HG02973 (cell line): ENCODE data around the gene CATSPER2.
"Not testable (repeated sequence)": the region's sequence is repeated elsewhere in the genome, so short reads cannot be mapped to it uniquely, and the experiment has no call there.

Experiments used
- ATAC-seq: cut with Tn5 transposase; IDR thresholded peaks from one replicate; pipeline ENCODE4 v1.9.1; 2021; ENCODE audit warnings: moderate library complexity; ENCODE audit not compliant: unreplicated experiment

The CATSPER2 gene

DNA sequence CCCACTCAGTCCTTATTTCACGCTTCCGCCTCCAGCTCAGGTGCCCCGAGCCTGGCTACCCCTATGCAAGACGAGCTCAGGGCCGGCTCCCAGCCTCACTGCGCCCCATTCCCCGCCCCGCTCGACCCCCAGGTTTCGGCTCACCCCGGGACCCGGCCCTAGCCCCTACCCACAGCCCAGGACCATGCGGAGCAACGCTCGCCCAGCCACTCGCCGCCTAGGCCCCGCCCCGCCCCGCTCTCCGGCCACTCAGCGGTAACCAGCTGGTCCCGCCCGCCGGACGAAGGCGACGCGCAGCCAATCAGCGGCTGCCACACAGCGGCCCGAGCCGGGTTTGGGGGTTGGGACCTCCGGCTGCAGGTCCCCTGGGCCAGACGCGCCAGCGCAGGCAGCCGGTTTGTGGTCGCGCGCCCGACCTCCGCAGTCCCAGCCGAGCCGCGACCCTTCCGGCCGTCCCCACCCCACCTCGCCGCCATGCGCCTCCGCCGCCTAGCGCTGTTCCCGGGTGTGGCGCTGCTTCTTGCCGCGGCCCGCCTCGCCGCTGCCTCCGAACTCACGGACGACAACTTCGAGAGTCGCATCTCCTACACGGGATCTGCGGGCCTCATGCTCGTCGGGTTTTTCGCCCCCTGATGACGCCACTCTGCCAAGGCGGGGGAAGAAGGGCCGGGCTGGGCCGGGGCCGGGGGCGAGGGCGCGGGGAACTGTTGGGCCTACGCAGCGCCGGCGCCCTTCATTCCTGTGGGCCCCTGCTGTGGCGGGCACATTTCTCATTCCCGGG, at the start of gene CATSPER2:
TSS of gene CATSPER2 (minus strand) at position 196 of the 781 bp plus-strand sequence. CDS start 783 bp downstream, outside the sequence.
- no peak for ATAC-seq

DNA sequence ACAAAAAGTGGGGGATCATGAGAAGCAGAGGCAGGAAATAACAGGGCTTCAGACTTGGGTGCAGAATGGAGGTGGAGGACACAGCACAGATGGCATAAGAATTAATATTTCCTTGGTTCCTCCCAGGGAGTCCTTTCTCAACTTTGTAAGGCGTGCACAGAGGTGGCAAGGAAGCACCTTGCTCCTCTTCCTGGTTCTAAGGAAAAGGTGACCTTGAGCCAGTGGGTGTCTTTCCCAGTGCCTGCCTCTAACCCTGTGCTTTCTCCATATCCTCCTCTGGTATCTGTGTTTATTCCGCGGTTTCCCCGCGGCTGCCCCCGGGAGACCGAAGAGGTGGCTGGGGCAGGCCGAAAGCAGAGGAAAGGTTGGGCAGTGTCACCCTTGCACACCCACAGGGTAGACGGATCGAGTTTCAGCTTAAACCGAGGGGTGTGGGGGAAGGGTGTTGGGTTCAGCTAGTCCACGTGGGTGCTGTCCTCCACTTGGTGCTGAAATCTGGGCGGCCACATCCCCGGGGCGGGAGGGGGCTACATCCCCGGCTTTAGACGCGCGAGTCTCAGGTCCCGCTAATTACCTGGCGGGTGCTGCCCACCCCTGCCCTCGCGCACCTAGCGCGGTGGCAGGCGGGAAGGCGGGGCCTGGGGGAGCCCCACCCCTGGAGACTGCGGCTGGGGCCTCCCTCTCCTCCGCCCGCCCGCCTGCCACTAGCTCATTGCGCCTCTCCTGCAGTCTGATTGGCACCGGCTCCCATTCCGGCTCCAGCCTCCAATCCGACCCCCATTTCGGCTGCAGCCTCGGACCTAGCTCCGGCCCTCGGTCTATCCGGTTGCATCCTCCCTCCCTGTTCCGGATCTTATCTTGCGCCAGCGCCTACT, 44.7 kb upstream of the CATSPER2 start, which contains the start of gene CKMT1A:
TSS of gene CKMT1A (plus strand) at position 712 of the 875 bp plus-strand sequence. CDS start 192 bp downstream, outside the sequence.
- ATAC-seq = not testable (repeated sequence)

DNA sequence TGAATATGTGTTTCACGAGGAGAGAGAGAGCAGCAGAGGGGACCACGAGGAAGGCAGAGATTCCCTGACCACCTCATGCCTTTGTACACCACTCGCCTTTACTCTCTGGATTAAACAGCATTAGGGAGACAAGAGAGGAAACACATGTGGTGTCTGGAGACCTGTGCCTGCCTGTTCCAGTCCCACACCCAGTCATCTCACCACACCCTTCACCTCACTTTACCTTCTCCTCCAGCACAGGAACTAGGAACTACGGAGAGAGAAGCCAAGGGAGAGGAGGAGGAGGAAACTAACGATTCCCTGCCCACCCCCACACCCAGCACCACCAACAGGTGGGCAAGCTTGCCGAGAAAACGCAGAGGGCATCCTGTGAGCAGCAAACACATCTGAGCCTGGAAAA, 44.0 kb upstream of the CATSPER2 start:
- not testable (repeated sequence) for ATAC-seq

DNA sequence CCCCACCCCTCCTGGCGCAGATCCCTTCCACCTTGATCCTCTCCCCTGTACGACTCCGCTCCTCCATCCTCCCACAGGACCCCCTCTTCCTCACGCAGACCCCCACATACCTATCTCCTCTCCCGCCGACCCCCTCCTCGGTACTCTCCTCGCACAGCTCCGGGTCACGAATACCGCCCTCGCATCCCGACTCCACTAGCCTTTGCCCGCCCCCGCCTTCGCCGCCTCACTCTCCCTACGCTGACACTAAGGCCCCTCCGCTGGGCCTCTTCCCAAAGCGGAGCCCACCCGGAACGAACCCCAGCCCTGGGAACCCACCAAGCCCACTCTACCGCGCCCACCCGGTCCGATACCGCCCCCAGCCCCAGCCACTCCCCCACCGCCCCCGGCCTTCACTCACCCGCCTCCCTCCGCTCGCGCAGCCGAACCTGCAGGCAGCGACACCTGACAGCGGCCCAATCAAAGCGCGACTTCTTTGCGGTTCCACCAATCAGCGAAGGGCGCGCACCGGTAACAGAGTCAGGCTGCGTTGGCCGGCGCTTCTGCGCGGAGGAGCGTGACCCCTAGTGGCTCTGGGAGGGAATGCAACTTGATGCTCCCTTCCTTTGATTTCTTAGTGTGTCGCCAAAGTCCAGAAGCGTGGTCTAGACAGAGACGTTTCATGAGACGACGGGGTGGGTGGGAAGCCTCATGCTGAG, 41.1 kb upstream of the CATSPER2 start:
- ATAC-seq = peak; percentile 93

DNA sequence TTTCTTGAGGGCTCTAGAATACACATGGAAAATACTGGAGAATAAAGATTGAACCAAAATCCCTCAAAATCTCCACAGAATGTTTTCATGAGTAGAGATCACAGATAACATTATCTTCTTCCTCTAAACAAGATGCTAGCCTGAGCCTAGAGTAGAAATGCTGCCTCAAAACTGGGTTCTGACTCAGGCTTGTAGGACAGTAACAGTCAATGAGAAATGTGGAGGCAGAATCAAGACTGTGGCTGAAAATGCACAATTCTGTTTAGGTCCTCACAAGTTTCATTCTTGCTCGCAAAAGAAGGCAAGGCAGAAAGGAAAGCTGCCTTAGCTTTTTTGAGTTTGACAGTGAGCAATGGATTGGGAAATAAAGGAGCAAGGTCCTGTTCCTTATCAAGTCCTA, 25.5 kb upstream of the CATSPER2 start:
- ATAC-seq = not testable (repeated sequence)

DNA sequence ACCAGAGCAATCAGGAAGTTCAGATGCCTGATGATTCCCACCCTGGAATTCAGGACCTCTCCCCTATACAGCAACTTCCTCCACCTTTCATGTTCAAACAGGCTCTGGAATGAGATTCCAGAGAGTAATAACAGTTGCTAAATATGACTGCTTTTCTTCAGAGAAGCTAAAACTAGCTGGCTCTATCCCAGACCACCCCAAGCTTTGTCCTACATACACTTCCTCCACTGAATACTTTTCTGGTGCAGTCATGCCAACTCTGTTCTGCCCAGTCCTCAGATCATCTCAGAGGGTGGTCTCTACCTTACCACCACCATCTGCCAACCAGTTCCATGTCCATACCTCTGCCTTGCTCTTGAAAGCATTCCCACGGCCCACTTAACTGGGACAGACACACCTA, 17.5 kb upstream of the CATSPER2 start:
- ATAC-seq = not testable (repeated sequence)

DNA sequence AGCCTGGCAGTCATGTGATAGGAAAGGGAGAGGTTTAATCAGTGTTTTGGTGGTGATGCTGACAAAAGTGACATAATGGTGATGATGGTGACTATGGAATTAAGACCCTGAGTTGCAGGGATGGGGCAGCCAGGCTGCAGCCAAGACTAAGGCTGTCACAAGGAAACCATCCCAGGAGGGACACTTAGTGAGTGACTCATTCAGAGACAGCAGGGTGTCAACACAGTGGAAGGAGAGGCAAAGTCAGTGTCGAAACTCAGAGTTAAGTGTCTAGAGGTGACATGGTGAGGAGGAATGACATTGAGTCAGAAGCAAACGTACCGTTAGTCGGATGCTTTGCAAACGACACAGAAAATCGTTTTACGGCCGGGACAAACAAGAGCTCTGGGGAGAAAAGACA, 14.7 kb upstream of the CATSPER2 start:
- not testable (repeated sequence) for ATAC-seq

DNA sequence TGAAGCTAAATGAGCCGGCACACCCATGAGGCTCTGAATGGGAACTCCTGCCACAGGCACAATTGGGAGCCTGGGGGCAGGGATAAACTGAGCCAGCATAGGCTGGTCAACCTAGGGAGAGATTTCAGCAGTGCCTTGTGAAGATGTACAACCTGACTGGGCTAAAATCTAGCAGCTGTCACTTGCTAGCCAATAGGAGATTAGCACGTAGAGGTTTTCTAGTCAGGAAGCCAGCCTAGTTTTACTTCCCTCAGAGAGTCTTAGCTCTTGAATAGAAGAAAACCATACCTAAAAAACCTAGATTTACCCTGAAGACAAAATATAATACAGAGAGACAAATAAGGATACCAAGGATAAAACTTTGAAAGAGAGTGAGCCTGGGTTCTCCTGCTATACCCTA, 13.6 kb upstream of the CATSPER2 start:
- ATAC-seq = not testable (repeated sequence)

DNA sequence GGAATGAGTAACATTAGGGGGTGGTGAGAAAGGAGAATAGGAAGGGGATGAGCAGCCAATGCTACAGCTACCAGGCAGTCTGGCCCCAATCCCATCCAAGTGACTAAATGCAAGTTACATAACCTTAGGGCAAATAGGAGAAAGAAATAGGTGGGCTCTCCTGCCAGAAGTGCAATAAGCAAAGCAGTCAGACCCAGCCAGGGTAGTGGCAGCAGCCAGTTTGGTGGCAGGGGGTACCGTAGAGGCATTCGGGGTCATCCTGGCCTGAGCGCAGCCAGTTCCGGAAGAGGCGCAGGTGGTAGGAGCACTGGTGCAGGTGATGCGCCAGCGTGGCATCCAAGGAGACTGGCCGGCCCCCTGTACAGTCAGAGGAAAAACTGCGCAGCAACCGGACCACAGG, 11.1 kb upstream of the CATSPER2 start:
- ATAC-seq = not testable (repeated sequence)

DNA sequence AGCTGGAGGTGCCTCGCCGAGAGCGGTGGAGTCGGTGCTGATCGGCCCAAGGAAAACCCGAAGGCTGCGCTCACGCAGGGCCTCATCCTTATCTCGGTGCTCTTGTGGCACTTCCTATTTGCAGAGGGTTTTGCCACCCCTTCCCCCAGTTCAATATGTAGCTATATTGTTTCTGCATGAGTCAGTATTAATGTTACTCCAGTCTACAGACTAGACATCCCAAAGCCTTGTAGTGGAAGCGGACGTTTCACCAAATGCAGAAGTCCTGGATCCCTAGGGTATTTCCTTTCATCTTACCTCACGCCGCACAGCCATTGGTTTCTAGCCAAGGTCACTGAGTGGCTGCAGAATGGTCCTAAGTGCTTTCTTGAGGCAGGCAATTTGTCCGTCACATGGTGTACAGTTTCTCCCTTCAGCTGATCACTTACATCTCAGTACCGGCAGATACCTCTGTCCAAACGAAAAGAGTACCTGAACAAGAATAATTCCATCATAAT, 834 bp upstream of the CATSPER2 start:
- ATAC-seq = not testable (repeated sequence)

DNA sequence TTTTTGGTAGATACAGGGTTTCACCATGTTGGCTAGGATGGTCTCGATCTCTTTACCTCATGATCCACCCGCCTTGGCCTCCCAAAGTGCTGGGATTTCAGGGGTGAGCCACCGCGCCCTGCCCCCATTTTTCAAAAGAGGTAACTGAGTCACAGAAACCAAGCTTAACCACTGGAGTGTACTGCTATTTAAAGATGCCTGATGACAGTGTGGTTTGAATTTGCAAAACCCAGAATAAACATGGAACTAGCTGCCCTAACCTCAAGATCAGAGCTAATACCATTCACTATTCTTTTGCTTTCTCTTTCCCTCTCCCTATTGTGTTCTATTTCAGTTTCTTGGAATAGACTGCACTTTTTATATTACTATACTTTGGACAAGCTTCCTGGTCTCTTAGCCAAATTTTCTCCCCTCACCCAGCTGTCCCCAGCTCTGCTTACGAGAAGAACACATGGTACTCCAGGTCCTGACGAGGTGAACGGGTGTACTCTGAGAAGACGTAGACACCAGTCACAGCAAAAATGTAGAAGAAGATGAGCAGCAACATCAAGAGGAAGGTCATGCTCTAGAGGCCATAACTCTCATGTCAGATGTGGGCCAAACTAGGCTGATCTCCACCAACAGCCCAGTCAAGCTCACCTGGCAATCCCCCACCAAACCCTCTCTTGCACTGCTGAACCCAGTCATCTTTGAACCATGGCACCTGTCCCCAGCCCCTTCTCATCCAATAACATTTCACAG, 10.0 kb downstream of the CATSPER2 start:
- not testable (repeated sequence) for ATAC-seq

DNA sequence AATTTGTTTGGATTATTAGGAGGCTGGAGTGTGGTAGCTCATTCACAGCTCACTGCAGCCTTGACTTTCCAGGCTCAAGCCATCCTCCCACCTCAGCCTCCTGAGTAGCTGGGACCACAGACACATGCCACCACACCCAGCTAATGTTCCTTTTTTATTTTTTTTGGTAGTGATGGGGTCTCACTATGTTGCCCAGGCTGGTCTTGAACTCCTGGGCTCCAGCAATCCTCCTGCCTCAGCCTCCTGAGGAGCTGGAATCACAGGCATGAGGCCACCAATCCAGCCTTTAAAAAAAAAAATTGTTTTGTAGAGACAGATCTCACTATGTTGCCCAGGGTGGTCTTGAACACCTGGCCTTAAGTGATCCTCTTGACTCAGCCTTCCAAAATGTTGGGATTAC, 21.7 kb downstream of the CATSPER2 start:
- not testable (repeated sequence) for ATAC-seq

DNA sequence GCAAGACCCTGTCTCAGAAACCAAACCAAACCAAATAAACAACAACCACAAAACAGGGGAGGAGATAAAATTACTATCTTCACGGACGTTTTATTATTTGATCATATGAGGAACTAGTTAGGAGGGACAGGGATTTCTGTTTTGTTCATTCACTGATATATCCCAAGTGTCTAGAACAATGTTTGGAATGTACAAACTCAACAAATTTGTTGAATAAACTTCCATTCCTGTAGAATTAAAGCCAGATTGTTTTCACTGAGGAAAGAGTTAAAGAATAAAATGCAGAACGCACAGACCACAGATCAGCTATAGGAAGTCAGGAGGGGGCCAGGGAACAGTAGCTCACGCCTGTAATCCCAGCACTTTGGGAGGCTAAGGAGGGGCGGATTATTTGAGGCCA, 23.5 kb downstream of the CATSPER2 start:
- no peak for ATAC-seq

DNA sequence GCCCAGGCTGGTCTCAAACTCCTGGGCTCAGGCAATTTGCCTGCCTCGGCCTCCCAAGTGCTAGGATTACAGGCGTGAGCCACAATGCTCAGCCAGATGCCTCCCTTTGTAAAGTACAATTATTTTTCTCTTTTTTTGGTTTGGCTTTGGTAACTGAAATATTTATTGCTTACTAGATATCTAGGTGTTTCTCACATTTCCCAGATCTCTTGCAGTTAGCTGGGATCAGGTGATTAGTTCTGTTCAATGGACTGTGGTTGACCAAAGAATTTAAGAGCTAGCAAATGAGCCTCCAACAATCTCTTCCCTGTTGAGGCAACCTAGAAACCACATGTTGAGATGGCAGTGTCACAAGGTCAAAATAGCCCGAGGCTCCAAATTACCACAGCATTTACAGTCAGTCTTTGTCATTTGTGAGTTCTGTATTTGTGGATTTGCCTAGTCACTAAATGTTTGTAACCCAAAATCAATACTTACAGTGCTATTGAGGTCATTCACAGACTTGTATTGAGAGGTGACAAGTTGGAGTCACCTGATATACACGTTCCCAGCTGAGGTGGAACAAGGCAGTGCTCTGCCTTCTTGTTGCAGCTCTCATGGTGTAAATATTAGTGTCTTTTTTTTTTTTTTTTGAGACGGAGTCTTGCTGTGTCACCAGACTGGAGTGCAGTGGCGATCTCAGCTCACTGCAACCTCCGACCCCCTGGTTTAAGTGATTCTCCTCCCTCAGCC, 26.4 kb downstream of the CATSPER2 start:
- ATAC-seq = not testable (repeated sequence)

DNA sequence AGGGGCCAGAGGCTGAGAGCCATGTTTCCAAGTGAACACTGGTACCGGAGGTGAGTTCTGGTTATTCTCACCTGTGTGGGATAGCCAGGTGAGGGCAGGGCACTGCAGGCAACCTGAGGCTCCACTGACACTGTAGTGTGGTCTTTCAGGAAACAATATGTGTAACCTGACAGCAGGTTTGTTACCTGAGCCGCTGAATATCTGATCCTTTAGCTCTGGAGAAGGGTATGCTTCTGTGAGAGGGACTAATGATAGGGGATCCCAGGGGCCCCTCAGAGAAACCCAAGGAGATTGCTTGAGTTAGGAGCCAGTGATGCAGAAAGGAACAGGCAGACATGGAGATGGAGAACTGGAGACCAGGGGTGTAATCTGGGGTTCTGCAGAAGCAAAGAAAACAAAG, 29.9 kb downstream of the CATSPER2 start, which contains the start of gene STRC:
TSS of gene STRC (minus strand) at position 101 of the 400 bp plus-strand sequence. CDS start at position 23, 78 bp downstream.
- not testable (repeated sequence) for ATAC-seq

DNA sequence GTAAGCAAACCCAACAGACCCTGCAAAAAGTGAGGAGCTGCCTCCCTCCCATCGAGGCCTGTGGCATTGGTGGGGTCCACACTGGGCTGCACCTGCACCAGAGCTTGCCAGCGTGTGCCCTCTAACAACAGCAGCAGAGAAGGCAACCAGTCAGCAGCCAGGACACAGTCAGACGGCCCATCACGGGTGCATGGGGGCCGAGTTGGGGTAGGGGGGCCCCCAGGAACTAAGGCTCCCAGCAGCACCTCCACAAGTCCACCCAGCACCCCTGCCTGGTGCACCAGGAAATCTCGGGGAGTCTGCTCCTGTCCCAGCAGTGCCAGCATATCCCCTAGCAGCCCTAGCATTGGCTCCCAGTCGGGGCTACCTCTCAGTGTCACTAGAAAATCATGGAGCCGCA, 30.9 kb downstream of the CATSPER2 start:
- not testable (repeated sequence) for ATAC-seq

DNA sequence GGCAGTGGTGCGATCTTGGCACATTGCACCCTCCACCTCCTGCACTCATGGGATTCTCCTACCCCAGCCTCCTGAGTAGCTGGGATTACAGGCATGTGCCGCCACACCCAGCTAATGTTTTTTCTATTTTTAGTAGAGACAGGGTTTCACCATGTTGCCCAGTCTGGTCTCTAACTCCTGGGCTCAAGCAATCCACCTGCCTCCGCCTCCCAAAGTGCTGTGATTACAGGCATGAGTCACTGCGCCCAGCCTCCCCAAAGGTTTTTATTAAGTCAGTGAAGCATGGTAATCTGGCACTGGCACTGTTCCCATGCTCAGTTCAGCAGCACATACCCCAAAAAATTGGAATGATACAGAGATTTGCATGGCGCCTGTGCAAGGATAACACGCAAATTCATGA, 46.4 kb downstream of the CATSPER2 start:
- not testable (repeated sequence) for ATAC-seq

DNA sequence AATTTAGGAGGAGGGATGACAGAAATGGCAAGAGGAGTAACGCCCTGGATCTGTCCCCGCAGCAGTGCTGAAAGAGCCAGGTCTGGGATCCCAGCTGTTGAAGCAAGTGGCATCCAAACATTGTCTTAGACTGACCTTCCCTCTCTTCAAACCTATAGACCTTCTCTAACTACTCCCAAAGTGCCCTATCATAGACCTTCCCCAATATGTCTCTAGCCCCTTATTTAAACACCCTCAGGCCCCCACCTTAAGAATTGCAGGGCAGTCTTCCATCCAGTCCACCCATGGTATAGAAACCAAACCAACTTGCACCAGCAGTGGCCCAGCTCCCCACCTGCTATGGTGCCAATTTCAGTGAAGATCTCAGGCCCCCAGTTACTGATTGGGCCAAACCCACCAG, 48.4 kb downstream of the CATSPER2 start:
- ATAC-seq = not testable (repeated sequence)

DNA sequence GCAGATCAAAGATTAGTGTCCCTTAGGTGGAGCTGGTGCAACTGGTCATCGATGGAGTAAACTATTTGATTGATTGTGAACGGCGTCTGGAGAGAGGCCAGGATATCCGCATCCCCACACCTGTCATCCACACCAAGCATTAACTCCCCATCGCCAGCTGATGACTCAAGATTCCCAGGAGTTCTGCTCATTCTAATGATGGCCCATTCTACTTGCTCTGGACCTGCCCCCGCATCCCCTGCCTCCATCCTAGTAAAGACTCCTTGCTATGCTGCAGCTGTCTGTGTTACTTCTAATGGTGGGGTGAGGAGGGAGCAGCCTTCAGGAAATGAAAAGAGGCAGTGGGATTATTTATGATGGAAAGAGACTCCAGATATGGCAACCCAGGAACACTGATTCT, 49.5 kb downstream of the CATSPER2 start:
- not testable (repeated sequence) for ATAC-seq
